Measurements from ENCODE around the gene CNDP1. TPM values are rescaled to one million over a fixed set of nuclear protein-coding genes. Genes with fewer than 3 reads are reported as not detected.

CNDP1 gene
- total RNA-seq, 1 donor from 2014 or later, result 0.48 TPM

- Mint-ChIP-seq H3K4me1 (ENCODE audit: unreplicated experiment) (no peaks in the 10 kb centered on the region), H3K4me3 (no peak overlapping the region), H3K27ac (no peak overlapping the region), H3K36me3 (peaks cover 4% of the 10 kb centered on the region), H3K9me3 (peaks cover 12% of the 10 kb centered on the region), H3K27me3 (peaks cover 30% of the 10 kb centered on the region)
- TF ChIP-seq CTCF (conservative IDR thresholded peaks at IDR 0.05), result no peak
- DNase-seq (ENCODE audit: extremely low spot score, unreplicated experiment), result no peak
Observed at GRCh38 chr18:74570266-74570665, 36.0 kb downstream of the CNDP1 start.

DNA sequence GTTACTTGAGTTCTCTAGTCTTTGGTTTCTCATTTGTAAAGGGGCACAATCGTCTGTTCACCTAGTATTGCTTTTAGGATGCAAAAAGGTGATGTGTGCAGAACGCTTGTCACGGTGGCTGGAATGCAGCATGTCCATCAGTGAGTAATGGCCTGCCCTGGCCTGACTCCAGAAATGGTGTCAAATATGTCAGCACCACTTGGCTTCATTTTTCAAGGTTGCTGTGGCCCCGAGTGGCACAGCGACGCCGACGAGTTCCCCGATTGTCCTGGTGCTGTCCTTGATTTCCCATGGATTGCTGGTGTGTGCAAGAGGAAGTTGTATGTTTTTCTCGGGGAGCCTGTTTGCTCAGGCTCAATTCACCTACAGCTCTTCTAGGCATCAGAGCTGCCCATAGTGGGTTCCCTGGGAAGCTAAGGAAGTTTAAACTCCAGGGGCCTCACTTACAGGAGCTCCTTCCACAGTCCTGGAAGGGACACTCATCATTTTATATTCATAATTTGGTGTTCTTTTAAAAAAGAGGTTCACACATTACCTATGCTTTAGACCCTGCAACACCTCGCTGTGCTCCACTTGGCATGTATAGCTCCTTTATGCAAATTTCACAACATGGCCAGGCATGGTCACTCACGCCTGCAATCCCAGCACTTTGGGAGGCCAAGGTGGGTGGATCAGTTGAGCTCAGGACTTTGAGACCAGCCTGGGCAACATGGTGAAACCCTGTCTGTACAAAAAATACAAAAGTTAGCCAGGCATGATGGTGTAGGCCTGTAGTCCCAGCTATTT, 37.8 kb downstream of the CNDP1 start:
- Mint-ChIP-seq H3K27ac (peak overlapping the region; percentile 46), H3K27me3 (peaks cover 28% of the 10 kb centered on the region), H3K36me3 (peaks cover 4% of the 10 kb centered on the region), H3K4me1 (ENCODE audit: unreplicated experiment) (no peaks in the 10 kb centered on the region), H3K4me3 (no peak overlapping the region), H3K9me3 (peaks cover 3% of the 10 kb centered on the region)
- no peak for TF ChIP-seq CTCF (conservative IDR thresholded peaks at IDR 0.05)
- no peak for DNase-seq (ENCODE audit: extremely low spot score, unreplicated experiment)

- no peak for TF ChIP-seq CTCF (conservative IDR thresholded peaks at IDR 0.05)
- Mint-ChIP-seq H3K36me3 (peaks cover 4% of the 10 kb centered on the region), H3K4me1 (ENCODE audit: unreplicated experiment) (peaks cover 7% of the 10 kb centered on the region), H3K27ac (no peak overlapping the region), H3K9me3 (no peaks in the 10 kb centered on the region), H3K4me3 (no peak overlapping the region), H3K27me3 (peaks cover 22% of the 10 kb centered on the region)
- DNase-seq (ENCODE audit: extremely low spot score, unreplicated experiment), result no peak
Observed at GRCh38 chr18:74573053-74573452, 38.8 kb downstream of the CNDP1 start.

DNA sequence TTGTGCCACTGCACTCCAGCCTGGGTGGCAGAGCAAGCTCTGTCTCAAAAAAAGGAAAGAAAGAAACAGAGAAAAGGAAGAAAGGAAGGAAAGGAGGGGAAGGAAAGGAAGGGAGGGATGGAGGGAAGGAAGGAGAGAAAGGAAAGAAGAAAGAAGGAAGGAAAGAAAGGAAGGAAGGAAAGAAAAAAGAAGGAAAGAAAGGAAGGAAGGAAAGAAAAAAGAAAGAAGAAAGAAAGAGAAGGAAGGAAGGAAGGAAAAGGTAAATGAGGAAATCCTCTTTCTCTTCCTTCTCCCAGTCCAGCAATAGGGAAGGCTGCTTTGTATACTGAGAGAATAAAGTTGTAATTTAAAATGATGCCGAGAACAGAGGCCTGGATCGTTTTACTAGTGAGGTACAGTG, 40.6 kb downstream of the CNDP1 start:
- no peak overlapping the region for H3K4me3 Mint-ChIP-seq
- DNase-seq (ENCODE audit: extremely low spot score, unreplicated experiment), result no peak
- peaks cover 7% of the 10 kb centered on the region for H3K4me1 Mint-ChIP-seq (ENCODE audit: unreplicated experiment)
- peaks cover 4% of the 10 kb centered on the region for H3K36me3 Mint-ChIP-seq
- no peak for TF ChIP-seq CTCF (conservative IDR thresholded peaks at IDR 0.05)
- no peak overlapping the region for H3K27ac Mint-ChIP-seq
- no peaks in the 10 kb centered on the region for H3K9me3 Mint-ChIP-seq
- peaks cover 25% of the 10 kb centered on the region for H3K27me3 Mint-ChIP-seq

- Mint-ChIP-seq H3K4me1 (ENCODE audit: unreplicated experiment) (peaks cover 7% of the 10 kb centered on the region), H3K27ac (no peak overlapping the region), H3K27me3 (peaks cover 21% of the 10 kb centered on the region), H3K9me3 (no peaks in the 10 kb centered on the region), H3K4me3 (no peak overlapping the region), H3K36me3 (peaks cover 4% of the 10 kb centered on the region)
- no peak for TF ChIP-seq CTCF (conservative IDR thresholded peaks at IDR 0.05)
- no peak for DNase-seq (ENCODE audit: extremely low spot score, unreplicated experiment)
Observed at GRCh38 chr18:74577019-74577418, 42.7 kb downstream of the CNDP1 start.

Data from type B pancreatic cell (in vitro differentiated cells).